NCI-H1436 (cell line): Measurements from ENCODE around the gene TTLL4.

Experiments
- DNase-seq: peaks from one replicate; lab custom pipeline; 2025; lab: John Stamatoyannopoulos, UW

Gene TTLL4

DNA sequence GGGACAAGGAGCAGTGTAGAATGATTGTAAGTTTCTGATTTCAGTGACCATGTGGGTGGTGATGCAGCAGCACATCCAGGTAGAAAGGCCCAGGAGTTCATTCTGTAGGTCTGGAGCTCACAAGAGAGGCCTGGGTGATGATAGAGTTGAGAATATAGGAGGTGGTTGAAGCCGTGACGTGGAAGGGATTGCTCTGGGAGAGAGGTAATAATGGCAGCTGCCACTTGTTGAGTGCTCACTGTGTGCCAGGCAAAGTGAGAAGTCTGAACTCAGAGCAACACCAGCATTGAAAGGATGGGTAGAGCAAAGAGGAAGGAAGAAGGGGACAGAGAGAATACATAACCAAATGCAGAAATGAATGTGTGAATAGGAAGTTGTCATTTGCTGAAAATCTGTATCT is 3.3 kb downstream of the TTLL4 start:
- DNase-seq: no peak

DNA sequence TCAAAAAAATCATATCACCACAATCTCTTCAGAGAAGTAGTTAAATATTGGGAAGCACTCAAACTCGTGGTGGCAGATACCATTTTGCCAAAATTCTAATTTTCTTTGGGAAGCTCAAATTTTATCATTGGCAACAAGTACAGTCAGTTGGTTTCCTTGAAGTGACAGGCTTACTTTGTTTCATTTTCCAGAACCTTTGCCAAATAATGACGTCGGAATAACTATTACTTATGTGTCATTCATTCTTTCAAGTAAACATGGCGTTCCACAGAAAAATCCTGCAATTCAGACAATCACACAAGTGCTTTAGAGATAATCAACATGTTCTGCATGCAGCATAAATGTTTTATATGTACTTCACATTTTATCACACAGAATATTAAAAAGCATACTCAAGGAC is 5.4 kb downstream of the TTLL4 start:
- no peak for DNase-seq

DNA sequence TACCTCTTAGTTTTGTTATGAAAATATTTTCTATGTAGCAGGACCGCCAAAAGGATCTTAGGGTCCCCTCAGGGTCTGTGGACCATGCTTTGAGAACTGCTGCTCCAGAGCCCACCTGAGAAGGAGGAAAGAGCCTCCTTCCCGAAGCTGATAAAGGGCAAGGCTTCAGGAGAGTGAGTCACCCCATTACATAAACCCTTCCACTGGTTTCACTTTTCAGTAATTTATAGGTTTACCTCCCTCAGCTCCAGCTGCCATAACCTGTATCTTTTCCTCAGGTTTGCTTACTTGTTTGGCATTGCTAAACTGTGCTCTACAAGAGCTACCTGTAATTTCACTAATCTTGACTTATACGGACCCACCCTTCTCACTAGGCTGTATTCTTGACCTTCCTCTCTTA is 6.6 kb downstream of the TTLL4 start:
- no peak for DNase-seq

DNA sequence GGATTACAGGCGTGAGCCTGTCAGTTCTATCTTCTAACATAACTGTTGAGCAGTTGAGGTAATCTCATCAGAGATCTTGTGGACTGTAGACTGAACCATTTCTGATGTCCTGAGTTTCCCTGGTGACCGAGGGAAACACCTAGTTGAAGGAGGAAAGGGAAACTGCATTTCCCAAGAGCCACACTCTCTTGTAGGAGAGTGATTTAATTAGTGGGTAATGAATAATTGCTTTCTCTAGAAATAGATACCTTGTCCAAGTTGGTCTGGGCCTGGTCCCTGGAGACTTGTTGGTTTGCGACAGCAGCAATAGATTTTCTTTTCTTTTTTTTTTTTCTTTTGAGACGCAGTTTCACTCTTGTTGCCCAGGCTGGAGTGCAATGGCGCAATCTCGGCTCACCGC is 7.4 kb downstream of the TTLL4 start:
- DNase-seq: no peak

DNA sequence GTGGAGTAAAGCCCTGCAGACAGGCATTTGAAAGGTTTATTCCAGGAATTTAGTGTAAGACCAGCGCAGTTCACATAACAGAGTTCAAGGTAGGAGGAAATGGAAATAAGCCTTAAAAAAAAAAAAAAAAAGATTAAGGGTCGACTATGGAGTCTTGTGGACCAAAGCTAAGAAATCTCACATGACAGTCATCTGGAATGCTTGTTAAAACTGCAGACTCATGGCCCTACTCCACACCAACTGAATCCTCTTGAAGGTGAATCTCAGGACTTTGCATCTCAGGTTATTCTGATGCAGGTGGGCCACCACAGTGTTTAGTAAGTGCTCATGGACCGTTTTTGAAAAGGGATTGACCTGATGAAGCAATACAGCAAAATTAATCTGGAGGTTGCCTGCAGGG is 8.8 kb downstream of the TTLL4 start:
- DNase-seq: no peak

DNA sequence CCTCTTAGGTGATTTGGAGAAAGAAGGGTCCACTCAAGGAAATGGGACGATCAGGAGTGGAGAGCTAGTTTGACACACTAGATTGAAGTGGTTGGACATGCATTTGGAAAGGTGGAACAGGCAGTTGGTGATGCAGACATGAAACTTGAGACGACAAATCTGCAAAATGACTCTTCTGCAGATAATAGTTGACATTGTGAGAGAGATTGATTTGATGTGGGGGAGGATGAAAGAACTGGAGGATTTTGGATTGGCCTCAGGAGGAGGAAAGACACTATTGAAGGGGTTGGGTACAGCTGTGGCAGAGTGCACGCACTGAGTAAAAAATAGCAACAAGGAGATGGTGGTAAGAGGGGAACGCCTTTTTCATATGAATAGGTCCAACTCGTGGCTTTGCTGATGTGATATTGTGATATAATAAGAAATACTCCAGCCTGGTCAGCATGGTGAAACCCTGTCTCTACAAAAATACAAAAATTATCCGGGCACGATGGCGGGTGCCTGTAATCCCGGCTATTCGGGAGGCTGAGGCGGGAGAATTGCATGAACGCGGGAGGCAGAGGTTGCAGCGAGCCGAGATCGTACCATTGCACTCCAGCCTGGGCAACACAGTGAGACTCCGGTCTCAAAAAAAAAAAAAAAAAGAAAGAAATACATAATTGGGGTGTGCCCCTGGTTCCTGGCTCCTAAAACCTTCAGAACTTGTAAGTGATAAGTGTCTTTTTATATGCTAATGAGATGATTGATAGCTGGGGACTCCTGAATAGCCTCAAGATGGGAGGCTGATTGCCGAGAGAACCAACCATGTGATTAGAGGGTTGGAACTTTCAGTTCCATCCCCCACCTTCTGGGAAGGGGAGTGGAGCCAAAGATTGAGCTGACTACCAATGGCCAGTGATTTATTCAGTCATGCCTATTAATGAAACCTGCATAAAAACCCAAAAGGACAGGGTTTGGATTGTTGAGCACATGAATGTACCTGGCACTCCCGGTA is 9.7 kb downstream of the TTLL4 start:
- no peak for DNase-seq

DNA sequence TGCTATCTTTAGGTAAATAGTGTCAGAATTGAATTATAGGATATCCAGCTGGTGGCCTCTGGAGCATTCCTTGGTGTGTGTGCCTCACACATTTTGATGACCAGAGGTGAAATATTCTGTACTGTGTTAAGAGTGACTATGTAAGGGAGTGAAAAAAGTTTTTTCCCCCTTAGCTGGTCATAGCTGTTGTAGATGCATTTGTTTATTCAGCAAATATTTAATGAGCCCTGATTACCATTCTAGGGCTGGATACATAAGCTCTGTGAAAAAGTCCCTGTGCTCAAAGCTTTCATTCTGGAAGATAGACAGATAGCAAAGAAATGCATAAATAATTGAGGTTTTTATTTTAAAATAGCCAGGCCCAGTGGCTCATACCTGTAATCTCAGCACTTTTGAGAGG is 10.9 kb downstream of the TTLL4 start:
- no peak for DNase-seq

DNA sequence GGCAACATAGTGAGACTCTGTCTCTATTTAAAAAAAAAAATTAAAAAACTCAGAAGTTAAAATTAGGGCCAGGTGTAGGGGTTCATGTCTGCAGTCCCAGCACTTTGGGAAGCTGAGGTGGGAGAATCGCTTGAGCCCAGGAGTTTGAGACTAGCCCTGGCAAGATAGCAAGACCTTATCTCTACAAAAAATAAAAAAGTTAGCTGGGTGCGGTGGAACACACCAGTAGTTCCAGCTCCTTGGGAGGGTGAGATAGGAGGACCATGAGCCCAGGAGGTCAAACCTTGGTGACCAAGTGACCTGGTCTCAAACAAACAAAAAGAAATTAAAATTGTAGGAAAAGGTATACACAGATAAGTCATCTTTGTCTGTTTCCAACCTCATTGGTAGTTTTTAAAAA is 11.3 kb downstream of the TTLL4 start:
- no peak for DNase-seq

DNA sequence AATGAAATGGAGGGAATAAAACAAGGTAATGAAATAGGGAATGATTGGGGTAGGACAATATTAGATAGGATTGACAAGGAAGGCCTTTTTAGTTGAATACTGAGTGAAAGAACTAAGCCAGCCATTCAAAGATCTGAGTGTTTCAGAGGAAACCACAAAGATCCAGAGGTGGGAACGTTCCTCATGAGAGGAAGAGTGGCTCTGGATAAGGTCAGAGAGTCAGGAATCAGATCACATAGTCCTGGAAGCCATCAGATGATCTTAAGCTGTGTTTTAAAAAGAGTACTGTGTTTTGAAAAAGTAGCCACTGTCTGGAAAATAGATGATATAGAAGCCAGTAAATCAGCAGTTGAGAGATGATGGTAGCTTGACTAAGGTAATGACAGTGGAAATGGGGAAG is 11.8 kb downstream of the TTLL4 start:
- DNase-seq: no peak

DNA sequence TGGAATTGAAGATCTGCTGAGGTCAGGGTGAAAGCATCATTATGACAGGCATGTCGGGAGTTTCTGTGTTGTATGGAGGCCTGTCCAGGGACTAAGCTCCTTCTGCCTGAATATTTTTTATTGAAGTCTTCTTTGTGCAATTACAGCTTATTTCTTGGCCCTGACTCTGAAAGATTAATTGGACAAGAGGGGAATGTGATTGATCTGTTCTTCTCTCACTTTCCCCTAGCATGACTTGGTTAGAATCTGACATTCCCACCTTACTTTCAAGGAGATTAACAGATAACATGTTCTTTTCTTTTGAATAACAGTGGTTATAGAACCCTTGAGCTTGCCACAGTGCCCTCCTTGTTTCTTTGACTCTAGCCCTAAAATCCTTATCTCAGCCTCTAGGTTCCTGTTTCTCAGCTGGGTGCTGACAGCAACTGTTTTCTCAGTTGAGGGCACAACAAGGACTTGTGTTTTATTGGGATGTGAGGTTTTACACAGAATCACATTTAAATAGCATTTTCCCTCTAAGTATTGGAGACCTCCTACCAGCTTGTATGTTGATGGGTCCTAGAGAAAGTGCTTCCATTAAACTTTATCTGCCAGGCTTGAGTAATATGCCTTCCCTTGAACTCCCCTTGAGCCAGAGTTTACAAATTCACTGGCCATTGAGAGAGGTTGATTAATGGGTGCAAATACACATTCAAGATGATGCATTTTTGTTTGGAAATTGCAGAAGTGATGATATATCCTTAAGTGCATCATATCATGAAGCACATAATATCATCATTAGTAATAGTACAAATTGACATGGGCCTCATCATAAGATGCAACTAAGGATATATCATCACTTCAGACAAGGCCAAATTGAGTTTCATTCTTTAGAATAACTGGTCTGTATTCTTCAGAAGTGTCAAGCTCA is 12.5 kb downstream of the TTLL4 start:
- DNase-seq: no peak

DNA sequence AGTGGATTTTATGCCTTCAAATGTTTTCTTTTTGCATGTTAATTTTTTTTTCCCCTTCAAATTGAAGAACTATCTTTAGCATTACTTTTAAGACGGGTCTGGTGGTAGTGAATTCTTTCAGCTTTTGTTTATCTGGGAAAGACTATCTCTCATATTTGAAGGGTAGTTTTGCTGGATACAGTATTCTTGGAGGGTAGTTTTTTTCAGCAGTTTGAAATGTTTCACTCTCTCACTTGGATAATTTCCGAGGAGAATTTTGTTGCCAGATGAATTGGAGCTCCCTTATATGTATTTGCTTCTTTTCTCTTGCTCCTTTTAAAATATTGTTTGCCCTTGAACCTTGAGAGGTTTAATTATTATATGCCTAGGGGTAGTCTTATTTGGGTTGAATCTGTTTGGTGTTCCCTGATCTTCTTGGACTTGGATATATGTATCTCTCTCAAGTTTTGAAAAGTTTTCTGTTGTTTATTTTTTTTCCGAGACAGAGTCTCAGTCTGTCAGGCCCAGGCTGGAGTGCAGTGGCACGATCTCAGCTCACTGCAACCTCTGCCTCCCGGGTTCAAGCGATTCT is 15.5 kb downstream of the TTLL4 start:
- DNase-seq: no peak

DNA sequence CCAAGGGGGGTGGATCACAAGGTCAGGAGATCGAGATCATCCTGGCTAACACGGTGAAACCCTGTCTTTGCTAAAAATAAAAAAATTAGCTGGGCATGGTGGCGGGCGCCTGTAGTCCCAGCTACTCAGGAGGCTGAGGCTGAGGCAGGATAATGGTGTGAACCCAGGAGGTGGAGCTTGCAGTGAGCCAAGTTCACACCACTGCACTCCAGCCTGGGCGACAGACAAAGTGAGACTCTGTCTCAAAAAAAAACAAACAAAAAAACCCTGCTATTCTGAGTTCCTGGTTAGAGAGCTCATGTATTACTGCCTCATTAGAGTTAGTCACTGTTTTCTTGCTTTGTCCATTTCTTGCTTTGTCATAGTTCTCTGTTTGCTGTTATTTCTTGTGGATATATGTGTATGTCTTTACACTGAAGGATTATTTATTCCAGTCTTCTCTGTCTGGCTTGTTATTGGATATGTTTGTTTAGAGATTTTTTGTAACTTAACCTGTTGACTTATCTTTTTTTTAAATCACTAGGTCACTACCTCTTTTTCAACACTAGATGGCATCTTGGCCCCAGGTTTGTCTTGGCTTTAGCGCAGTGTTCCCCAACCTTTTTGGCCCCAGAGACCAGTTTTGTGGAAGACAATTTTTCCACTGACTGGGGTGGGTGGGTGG is 17.0 kb downstream of the TTLL4 start:
- no peak for DNase-seq

DNA sequence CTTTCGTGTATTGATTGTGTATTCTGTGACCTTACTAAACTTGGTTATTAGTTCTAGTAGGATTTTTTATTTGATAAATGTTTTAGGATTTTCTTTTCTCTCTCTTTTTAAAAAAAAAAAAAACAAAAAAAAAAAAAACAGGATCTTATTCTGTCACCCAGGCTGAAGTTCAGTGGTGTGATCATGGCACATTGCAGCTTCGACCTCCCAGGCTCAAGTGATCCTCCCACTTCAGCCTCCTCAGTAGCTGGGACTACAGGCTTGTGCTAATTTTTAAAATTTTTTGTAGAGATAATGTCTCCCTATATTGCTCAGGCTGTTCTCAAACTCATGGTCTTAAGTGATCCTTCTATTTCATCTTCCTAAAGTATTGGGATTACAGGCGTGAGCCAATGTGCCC is 19.0 kb downstream of the TTLL4 start:
- no peak for DNase-seq

DNA sequence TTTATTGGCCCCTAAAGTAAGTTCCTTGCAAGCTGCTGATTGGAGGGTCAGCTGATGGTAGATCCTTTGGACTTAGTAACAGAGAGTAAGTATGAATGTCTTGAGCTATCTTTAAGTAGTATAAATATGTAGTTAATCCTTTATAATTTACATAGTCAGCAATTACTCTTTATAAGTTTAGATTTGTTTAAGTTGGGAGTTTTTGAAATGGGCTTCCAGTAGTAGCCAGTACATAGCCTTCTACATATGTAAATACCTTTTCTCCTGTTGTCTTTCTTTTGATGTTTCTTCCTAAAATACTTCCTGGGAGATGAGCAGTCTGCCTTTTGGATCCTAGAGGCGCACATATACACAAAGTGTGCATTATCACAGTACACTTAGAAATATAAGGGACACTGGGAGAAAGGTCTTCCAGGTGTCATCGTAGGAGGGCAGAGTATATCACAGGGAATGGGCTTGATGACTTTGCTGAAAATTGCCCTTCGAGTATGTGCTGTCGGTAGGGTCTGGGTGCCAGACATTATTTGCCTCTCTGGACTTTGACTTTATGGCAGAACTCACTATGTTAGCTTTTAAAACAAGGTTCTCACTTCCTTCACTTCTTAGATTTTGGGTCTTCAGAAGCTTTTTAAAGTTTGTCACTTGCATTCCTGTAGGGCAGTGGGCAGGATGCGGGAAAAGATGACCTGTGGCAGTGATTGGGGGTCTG is 21.6 kb downstream of the TTLL4 start:
- no peak for DNase-seq

DNA sequence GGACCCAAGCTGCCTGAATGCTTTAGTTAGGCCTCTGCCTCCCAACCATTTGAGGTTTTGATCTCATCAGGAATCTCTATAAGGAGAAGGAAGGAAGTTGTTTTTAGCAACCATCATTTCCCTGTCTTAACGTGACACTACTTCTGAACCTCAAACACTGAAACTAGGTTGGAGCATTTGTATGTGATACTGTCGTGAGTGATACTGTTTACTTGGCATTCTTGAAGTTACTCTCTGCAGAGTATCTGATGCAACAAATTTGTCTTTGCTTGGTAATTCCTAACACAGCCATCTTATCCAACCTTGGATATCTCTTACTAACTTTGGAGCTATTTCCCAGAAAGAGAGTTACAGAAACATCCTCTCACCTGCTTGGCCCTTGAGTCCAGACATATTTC is 22.1 kb downstream of the TTLL4 start:
- no peak for DNase-seq

DNA sequence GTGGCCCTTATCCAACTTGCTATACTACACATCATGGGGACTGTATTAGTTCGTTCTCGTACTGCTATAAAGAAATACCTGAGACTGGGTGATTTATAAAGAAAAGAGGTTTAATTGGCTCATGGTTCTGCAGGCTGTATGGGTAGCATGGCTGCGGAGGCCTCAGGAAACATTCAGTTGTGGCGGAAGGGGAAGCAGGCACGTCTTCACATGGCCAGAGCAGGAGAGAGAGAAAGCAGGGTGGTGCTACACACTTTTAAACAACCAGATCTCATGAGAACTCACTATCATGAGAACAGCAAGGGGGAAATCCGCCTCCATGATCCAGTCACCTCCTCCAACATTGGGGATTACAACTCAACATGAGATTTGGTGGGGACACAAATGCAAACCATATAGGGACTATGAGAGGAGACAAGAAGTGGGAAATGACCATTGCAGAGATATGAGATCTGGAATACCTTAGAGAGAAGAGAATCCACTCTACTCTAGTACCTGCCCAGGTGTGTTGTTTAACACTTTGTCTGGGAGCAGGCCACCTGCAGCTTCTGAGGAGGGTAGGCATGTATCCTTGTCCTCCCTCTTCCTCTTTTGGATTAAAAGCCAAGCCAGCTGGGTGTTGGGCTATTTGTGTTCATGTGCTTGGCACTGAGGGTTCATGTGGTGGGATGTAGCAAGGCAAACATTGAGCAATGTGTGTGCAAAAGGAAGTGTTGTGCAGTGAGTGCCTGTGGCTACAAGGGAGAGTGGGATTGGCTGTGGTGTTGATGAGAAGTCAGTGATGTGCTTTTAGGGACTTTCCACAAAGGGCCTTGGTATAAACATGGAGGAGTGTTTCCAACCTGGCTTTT is 22.8 kb downstream of the TTLL4 start:
- DNase-seq: no peak

DNA sequence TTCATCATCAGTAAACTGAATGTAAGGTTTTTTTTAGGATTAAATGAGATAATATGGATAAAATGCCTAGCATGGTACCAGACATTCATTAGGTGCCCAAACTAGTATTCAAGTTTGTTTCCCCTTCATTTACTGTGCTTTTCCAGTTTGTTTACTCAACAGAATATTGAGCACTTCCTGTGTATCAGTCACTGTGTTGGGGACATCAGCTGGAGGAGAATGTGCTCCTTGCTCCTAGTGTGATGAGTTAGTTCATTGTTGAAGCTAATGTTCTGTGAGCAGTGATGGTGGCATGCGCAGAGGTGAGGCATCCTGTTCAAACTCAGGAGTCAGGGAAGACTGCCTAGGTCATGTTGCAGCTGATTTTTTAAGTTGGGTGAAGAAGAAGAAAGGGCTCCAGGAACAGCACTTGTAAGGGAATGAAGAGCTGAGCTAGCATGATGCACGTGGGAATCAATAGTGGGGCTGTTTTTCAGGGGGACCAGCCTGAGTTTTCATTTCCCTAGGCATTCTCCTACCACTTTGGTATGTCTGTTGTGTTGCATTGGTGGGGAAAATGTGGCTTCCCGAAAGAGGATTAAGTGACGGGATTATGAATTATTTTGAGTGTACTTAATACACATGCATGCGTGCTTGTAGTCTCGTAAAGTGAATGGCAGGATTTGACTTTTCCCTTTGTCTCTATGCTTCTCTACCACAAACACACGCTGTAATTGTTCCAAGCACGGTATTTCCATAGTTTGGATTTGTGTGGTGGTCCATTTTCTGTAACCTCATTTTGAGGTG is 23.7 kb downstream of the TTLL4 start:
- DNase-seq: no peak

DNA sequence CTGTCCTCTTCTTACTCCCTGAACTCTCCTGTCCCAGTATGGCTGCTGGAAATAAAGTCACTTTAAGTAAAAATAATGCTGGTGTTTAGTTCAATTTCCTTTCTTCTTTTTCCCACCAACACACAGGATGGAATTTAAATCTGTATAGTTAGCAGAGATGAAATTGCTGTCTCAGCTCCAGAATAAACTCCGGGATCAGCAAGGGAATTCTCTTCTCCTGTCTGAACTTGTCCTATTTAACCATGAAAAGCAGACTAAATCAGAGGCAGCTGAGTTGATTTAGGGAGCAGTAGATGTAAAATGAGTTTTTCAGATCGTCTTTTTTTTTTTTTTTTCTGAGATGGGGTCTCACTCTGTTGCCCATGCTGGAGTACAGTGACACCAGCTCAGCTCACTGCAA is 25.9 kb downstream of the TTLL4 start:
- DNase-seq: no peak

DNA sequence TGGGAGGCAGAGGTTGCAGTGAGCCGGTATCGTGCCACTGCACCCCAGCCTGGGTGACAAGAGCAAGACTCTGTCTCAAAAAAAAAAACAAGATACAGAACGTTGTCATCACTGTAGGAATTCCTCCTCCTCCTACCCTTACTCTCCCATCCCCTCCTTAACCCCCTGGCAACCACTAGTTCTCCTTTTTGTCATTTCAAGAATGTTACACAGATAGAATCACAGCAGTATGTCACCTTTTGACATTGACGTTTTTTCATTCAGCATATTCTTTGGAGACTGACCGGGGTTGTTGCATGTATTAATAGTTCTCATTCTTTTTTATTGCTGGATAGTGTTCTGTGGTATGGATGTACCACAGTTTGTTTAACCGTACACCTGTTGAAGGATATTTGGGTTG is 32.4 kb downstream of the TTLL4 start:
- no peak for DNase-seq

DNA sequence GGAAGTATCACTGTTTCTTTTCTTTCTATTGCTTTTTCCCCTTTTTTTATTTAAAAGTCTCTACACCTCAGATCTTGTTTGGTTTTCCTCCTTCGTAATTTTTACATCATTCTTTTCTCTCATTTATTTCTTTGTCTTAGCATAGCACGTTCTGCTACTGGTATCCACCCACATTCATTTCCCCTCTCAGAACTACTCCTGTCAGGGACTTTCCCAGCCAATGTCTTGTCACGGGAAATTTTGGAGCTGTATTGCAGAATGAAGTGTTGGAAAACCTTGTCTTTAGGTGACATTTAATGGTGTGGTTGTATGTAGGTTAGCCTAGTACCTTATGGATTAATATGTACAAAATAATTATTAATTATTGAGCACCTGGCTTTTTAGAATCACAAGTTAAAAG is 34.0 kb downstream of the TTLL4 start:
- no peak for DNase-seq
